Umbilical cord (tissue), 2 donors: ENCODE data around the gene MCF2L. TPM values are rescaled to one million over a fixed set of nuclear protein-coding genes. Genes with fewer than 3 reads are reported as not detected.
"Not testable (repeated sequence)": the region's sequence is repeated elsewhere in the genome, so short reads cannot be mapped to it uniquely, and the experiment has no call there.

Experiments
- DNase-seq: peaks from one replicate; pipeline ENCODE4 v3.0.0-alpha.2; 2015; ENCODE audit warnings: low spot score
- total RNA-seq: library from RNA; depleted of rRNA; stranded (reverse); fragments of >200 nt; gene quantifications from one replicate; pipeline ENCODE4 v1.2.3, GENCODE V29; 2014; ENCODE audit warnings: low replicate concordance; ENCODE audit not compliant: insufficient read depth

Gene MCF2L
- total RNA-seq, 1 donor from 2014 or later, result 9.4 TPM

- no peak for DNase-seq
These were observed 124.8 kb downstream of the MCF2L start for GRCh38 chr13:113093580-113094409.

- no peak for DNase-seq
These were observed 125.4 kb downstream of the MCF2L start for GRCh38 chr13:113094410-113094800.

- DNase-seq, result no peak
These were observed 126.4 kb downstream of the MCF2L start for GRCh38 chr13:113095146-113096051.

GRCh38 chr13:113096052-113096744 is 127.2 kb downstream of the MCF2L start:
- no peak for DNase-seq

- DNase-seq, result no peak
These were observed 127.8 kb downstream of the MCF2L start for GRCh38 chr13:113096745-113097305.

GRCh38 chr13:113097651-113098050 is 128.6 kb downstream of the MCF2L start:
- DNase-seq, result no peak

DNA sequence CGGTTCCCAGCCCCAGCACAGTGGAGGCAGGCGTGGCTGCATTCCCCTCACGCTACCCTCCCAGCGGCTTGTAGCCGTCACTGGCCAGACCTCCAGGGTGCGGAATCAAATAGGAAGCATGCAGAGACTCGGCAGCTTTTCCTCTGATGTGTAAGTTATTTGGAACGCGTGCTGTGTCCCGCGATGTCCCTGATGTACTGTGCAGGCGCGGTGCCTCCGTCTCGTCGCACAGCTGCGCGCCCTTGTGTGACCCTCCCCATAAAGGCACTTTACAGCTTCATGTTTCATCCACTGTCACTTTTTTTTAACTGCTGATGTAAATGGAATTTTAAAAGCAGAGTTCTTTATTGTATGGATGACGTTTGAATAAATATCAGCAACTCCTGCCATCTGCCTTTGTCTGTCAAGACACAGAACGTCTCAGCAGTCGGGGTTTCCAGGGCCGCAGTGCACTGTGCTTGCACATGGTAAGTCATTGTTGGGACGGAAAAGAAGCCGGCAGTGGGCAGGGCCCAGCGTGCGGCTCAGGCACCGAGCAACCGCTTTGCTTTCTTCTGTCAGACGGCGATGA is 129.2 kb downstream of the MCF2L start:
- peak; percentile 16 for DNase-seq

DNA sequence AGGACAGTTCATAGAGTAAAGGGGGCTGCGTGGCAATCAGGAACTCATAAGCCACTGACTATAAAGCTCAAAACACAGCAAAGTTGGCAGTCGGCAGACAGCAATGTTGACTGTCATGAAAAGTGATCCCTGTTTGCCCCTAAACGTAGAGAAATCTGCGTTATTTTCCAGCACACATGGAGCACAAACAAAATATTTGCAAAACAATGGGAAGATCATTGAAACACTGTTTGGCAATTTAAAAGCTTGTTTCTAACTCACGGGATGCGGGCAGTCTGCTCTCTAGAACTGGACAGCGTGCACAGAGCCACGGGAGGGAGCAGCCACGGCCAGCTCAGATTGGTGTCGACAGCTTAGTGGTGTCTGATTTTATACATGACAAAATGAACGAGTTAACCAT is 130.1 kb downstream of the MCF2L start:
- DNase-seq, result no peak

- not testable (repeated sequence) for DNase-seq
These were observed 133.3 kb downstream of the MCF2L start for GRCh38 chr13:113102302-113102701.

DNA sequence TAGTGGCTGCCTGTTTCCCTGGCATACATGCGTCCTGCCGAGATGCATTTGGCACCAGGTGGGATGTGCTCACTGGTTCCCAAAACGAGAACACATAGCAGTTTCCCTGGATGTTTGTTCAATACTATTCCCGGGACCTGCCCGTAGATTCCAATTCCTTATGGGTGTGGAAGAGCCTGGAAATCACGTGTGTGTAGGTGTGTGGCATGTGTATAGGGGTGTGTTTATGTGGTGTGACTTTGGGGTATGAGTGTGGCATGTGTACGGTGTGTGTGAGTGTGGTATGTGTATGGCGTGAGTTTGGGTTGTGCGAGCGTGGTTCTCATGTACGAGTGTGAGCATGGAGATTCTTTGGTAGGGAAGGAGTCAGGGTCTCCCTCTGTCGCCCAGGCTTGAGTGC is 133.7 kb downstream of the MCF2L start:
- DNase-seq, result no peak

GRCh38 chr13:113103646-113104045 is 134.6 kb downstream of the MCF2L start:
- DNase-seq, result no peak

GRCh38 chr13:113105032-113105920 is 136.3 kb downstream of the MCF2L start, which contains the start of gene F7:
Gene F7 (plus strand): TSS chr13:113105791. CDS start chr13:113105842, 51 bp downstream.
- DNase-seq, result no peak

GRCh38 chr13:113105921-113106452 is 137.0 kb downstream of the MCF2L start:
- no peak for DNase-seq

DNA sequence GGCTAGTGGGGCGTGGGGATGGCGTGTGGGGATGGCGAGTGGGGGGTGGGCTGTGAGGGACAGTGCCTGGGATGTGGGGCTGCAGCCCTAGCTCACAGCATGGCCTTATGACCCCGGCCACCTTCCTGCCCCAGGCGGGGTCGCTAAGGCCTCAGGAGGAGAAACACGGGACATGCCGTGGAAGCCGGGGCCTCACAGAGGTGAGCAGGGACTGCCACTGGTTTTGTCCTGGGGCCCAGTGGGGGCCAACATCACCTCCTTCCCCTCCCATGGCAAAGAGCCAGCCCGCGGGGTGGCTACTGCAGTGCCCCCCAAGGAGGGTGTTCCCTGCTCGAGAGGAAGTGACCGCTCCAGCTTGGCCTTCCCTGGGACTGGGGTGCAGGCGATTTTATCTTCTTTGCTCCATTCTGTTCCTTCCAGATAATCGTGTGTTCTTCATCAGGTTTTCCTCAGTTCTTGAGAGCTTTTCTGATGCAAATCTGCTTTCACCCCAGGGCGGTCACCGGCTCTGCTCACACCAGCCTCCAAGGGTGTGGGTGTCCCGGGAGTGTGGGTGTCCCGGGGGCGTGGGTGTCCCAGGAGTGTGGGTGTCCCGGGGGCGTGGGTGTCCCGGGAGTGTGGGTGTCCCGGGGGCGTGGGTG is 137.8 kb downstream of the MCF2L start:
- no peak for DNase-seq

GRCh38 chr13:113108521-113108920 is 139.5 kb downstream of the MCF2L start:
- DNase-seq, result not testable (repeated sequence)

- no peak for DNase-seq
These were observed 140.4 kb downstream of the MCF2L start for GRCh38 chr13:113109151-113110047.

- DNase-seq, result peak; percentile 58
These were observed 141.2 kb downstream of the MCF2L start for GRCh38 chr13:113110048-113110851.
